D721Med (cell line): ENCODE measurements around the gene CFAP300.

ENCODE experiments used
- DNase-seq: peaks from one replicate; pipeline ENCODE4 v3.0.0; 2011; ENCODE audit warnings: low spot score; ENCODE audit not compliant: insufficient read length
- FAIRE-seq: peaks from 2 replicates; lab custom pipeline; 2011; peaks lifted over from hg19 to GRCh38; lab: Jason Lieb, UNC
- TF ChIP-seq, protein P1 (sequence below): IDR thresholded peaks from 2 replicates; pipeline ENCODE4 v1.5.1; 2012; ENCODE audit warnings: mild to moderate bottlenecking, control low read depth; ENCODE audit not compliant: insufficient read depth; ENCODE audit errors: missing control alignments

The CFAP300 gene

DNA sequence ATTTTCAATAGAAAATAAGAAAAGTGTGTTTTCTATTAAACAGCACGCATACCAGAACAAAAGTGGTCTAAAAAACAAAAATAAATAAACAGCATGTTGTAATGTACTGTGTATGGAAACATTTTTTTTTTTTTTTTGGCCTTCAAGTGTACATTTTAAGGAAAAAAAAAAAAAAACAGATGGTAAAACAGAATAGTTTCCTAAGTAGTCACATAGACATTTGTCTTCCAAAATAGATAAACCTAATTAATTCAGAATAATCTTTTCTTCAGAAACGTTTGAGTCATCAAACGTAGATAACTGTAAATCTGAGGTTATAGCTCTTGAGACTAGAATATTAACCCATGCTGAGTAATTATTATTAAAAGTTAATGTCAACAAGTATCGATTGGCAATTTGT lies 396 bp upstream of the CFAP300 start:
- DNase-seq (no peak), FAIRE-seq (no peak)
- TF ChIP-seq, protein P1, sequence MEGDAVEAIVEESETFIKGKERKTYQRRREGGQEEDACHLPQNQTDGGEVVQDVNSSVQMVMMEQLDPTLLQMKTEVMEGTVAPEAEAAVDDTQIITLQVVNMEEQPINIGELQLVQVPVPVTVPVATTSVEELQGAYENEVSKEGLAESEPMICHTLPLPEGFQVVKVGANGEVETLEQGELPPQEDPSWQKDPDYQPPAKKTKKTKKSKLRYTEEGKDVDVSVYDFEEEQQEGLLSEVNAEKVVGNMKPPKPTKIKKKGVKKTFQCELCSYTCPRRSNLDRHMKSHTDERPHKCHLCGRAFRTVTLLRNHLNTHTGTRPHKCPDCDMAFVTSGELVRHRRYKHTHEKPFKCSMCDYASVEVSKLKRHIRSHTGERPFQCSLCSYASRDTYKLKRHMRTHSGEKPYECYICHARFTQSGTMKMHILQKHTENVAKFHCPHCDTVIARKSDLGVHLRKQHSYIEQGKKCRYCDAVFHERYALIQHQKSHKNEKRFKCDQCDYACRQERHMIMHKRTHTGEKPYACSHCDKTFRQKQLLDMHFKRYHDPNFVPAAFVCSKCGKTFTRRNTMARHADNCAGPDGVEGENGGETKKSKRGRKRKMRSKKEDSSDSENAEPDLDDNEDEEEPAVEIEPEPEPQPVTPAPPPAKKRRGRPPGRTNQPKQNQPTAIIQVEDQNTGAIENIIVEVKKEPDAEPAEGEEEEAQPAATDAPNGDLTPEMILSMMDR, result no peak

DNA sequence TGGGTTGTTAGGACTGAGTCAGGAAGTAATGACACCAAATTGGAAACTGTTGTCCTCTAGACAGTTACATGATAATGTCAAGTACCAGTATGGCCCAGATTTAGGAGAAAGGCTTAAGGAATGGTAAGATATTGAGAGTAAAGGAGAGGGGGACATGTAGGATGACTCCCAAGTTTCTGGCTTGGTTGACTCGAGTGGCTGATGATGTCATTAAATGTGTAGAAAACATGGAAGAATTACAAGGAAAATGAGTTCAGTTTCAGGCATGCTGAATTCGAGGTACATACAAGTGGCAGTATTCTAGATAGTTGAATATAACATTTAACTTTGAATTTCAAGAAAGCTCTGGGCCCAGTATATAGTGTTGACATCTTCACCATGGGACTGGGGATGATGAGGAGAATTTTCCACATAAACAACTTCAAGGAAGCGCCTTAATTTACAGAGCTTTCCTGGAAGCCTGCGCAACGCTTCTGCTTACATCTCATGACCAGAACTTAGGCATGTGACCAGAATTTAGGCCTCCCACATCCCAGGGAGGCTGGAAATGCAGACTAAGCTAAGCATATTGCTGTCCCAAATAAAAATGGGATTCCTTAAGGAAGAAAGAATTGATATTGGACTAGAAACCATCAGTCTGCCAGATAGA lies 3.8 kb downstream of the CFAP300 start:
- TF ChIP-seq, protein P1, result no peak
- no peak for DNase-seq
- no peak for FAIRE-seq

GRCh38 chr11:102061276-102061675 lies 14.0 kb downstream of the CFAP300 start:
- TF ChIP-seq, protein P1, result no peak
- DNase-seq, result no peak
- FAIRE-seq, result no peak

GRCh38 chr11:102062106-102062505 lies 14.9 kb downstream of the CFAP300 start:
- FAIRE-seq (no peak), DNase-seq (no peak)
- TF ChIP-seq, protein P1, result no peak

GRCh38 chr11:102064316-102064715 lies 17.1 kb downstream of the CFAP300 start:
- FAIRE-seq (no peak), DNase-seq (no peak)
- TF ChIP-seq, protein P1, result no peak

DNA sequence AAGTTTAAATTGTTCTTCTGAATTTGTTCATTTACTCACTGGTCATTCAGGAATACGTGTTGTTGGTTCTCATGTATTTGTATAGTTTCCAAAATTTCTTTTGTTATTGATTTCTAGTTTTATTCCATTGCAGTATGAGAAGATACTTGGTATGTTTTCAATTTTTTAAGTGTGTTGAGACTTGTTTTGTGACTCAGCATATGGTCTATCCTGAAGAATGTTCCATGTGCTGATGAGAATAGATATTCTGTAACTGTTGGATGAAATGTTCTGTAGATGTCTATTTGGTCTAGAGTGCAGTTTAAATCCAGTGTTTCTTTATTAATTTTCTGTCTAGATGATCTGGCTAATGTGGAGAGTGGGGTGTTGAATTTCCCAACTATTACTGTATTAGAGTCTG lies 23.5 kb downstream of the CFAP300 start:
- no peak for DNase-seq
- TF ChIP-seq, protein P1, result no peak
- no peak for FAIRE-seq
